ENCODE data around the gene PARD6G.
"Not testable (repeated sequence)": the region's sequence is repeated elsewhere in the genome, so short reads cannot be mapped to it uniquely, and the experiment has no call there.

PARD6G gene

GRCh38 chr18:80239830-80240229, 7.5 kb downstream of the PARD6G start:
- DNase-seq: no peak

- no peak for DNase-seq
Observed at GRCh38 chr18:80238651-80239260, 8.6 kb downstream of the PARD6G start.

GRCh38 chr18:80237519-80237918, 9.8 kb downstream of the PARD6G start:
- DNase-seq: not testable (repeated sequence)

- no peak for DNase-seq
Observed at GRCh38 chr18:80234398-80234797, 12.9 kb downstream of the PARD6G start.

GRCh38 chr18:80233899-80234298, 13.4 kb downstream of the PARD6G start:
- no peak for DNase-seq

GRCh38 chr18:80233201-80233835, 14.0 kb downstream of the PARD6G start:
- DNase-seq: no peak

GRCh38 chr18:80232710-80233109, 14.6 kb downstream of the PARD6G start:
- no peak for DNase-seq

GRCh38 chr18:80232030-80232429, 15.3 kb downstream of the PARD6G start:
- DNase-seq: no peak

- no peak for DNase-seq
Observed at GRCh38 chr18:80231616-80232015, 15.7 kb downstream of the PARD6G start.

GRCh38 chr18:80231151-80231550, 16.2 kb downstream of the PARD6G start:
- no peak for DNase-seq

- no peak for DNase-seq
Observed at GRCh38 chr18:80229766-80230745, 17.3 kb downstream of the PARD6G start.

GRCh38 chr18:80229363-80229762, 18.0 kb downstream of the PARD6G start:
- no peak for DNase-seq

GRCh38 chr18:80228051-80228848, 19.1 kb downstream of the PARD6G start:
- DNase-seq: no peak

- DNase-seq: no peak
Observed at GRCh38 chr18:80227472-80227871, 19.8 kb downstream of the PARD6G start.

GRCh38 chr18:80225685-80226084, 21.6 kb downstream of the PARD6G start:
- no peak for DNase-seq

GRCh38 chr18:80223581-80224148, 23.6 kb downstream of the PARD6G start:
- no peak for DNase-seq

- not testable (repeated sequence) for DNase-seq
Observed at GRCh38 chr18:80219488-80219887, 27.8 kb downstream of the PARD6G start.

GRCh38 chr18:80218341-80219227, 28.7 kb downstream of the PARD6G start:
- no peak for DNase-seq

- no peak for DNase-seq
Observed at GRCh38 chr18:80213182-80213581, 34.1 kb downstream of the PARD6G start.

GRCh38 chr18:80210312-80211083, 36.8 kb downstream of the PARD6G start:
- DNase-seq: no peak

GRCh38 chr18:80208620-80209019, 38.7 kb downstream of the PARD6G start:
- DNase-seq: no peak

Data from stimulated activated CD8-positive, alpha-beta memory T cell treated with anti-CD3 and anti-CD28 coated beads, Interleukin-4, amount 100 ng/mL, for 48 hours (primary cell).